Stimulated activated CD4-positive, alpha-beta T cell treated with anti-CD3 and anti-CD28 coated beads, Interleukin-15, amount 100 ng/mL, for 1 hour (primary cell): ENCODE results near the gene PRKAA2.
"Not testable (repeated sequence)": the region's sequence is repeated elsewhere in the genome, so short reads cannot be mapped to it uniquely, and the experiment has no call there.

ENCODE experiments used
- DNase-seq, 2 donors: peaks; one replicate each; pipeline ENCODE4 v3.0.0-alpha.2; 2020; ENCODE audit warnings: low read depth in 1 of 2, low spot score in 1 of 2

PRKAA2 gene

DNA sequence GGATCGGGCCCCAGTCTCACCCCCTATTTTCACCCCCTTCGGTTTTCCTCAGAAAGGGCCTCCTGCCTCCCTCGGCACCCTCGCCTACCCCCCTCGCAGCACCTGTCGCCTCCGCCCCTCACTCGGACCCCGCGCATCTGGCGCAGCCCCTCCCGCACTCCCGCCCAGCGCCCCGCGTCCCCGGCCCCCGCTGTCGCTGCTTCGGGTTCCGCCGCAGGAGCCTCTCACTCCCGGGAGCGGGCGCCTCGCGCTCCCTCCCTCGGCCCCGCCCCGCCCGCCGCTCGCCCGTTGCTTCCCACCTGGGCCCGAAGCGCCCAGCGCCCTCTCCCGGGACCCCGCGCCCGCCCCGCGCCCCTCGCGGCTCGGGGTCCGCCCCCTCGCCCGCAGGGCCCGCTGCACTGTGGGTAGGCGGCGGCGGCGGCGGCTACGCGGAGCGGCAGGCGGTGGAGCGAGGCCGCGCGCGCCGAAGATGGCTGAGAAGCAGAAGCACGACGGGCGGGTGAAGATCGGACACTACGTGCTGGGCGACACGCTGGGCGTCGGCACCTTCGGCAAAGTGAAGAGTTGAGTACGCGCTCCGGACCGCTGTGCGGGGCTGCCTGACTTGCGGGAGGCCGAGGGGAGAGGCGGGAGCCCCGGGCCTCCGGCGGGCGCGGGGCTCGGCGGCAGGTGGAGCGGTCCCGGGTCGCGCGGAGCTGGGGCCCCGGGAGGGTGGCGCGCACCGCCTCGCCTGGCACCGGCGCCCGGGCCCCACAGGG, at the start of gene PRKAA2:
TSS of gene PRKAA2 (plus strand) at position 396 of the 758 bp plus-strand sequence. CDS start at position 470, 74 bp downstream.
- DNase-seq: no peak

DNA sequence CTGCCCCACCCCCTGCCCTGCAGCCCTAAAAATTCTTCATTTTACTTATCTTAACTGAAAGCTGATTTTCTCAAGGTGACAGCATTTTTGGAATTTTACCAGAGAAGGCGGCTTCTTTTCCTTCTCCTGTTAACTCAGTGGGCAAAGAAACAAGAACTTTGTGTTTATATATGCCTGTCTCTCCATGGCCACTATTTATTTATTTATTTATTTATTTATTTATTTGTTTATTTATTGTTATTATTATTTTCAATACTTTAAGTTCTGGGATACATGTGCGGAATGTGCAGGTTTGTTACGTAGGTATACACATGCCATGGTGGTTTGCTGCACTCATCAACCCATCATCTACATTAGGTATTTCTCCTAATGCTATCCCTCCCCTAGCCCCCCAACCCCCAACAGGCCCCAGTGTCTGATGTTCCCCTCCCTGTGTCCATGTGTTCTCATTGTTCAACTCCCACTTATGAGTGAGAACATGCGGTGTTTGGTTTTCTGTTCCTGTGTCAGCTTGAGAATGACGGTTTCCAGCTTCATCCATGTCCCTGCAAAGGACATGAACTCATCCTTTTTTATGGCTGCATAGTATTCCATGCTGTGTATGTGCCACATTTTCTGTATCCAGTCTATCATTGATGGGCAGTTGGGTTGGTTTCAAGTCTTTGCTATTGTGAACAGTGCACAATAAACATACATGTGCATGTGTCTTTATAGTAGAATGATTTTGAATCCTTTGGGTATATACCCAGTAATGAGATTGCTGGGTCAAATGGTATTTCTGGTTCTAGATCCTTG, 49.5 kb upstream of the PRKAA2 start:
- not testable (repeated sequence) for DNase-seq

GRCh38 chr1:56610097-56610496, 35.0 kb upstream of the PRKAA2 start:
- DNase-seq: not testable (repeated sequence)

- DNase-seq: not testable (repeated sequence)
These were observed 34.3 kb upstream of the PRKAA2 start for GRCh38 chr1:56610770-56611169.

DNA sequence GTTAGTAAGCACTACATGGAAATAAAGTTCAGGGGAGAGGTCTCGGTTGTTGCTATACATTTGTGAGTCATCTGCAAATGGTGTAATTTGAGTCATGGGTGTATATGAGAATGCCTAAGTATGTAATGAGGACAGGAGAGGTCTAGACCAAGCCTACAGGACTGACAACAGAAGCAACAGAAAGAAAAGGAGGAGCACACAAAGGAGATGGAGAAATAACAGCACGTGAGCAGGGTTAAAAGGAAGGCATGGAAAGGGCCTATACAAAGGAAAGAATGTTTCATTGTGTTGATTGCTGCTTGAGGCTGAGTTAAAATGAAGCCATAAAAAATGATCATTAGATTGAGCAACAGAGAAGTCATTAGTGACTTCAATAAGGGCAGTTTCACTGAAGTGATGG, 28.0 kb upstream of the PRKAA2 start:
- no peak for DNase-seq

DNA sequence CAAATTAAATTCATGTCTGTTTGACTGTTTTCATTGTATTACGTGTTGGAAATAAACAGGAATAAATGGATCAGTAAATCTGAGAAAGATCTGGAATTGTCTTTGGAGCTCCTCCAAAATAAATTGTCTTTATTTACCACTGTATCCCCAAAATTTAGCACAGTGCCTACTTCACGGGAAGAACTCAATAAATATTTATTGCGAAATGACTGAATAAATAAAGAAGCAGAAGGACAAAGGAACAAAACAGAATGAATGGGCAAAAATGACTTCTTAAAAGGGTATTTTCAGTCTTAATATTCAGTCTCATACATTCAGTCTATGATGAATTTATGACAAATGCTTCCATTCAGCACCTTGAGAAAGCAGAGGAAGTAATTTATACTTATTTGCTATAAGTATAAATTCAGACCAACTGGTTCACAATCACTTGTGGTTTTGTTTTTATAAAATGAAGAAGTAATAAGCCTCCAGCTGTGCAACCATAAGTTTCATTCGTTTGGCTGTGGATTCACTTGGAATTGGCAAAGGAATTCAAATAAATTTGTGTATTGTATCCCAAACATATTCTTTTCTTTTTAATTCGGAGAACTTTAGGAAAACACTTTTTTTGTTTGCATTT, 19.2 kb upstream of the PRKAA2 start:
- no peak for DNase-seq

GRCh38 chr1:56626546-56626945, 18.6 kb upstream of the PRKAA2 start:
- no peak for DNase-seq

- no peak for DNase-seq
These were observed 18.0 kb upstream of the PRKAA2 start for GRCh38 chr1:56627019-56627635.

GRCh38 chr1:56627636-56628039, 17.5 kb upstream of the PRKAA2 start:
- no peak for DNase-seq

DNA sequence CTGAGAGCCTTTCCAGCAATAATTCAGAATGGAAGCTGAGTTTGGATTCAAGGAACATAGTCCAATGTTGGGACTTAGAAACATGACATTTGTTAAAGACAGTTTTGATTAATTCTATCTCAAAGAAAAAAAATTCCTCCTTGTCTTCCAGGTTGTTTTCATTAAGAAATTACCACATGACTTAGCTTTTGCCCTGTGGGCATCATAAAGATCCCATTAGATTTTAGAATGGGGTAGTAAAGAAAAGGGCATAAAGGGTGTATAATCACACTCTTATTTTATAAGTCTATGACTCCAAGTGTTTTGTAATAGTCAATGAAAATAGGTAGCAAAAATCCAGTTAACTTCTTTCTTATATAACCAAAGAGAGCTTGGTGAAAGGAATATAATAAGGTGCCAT, 14.3 kb upstream of the PRKAA2 start:
- DNase-seq: no peak

DNA sequence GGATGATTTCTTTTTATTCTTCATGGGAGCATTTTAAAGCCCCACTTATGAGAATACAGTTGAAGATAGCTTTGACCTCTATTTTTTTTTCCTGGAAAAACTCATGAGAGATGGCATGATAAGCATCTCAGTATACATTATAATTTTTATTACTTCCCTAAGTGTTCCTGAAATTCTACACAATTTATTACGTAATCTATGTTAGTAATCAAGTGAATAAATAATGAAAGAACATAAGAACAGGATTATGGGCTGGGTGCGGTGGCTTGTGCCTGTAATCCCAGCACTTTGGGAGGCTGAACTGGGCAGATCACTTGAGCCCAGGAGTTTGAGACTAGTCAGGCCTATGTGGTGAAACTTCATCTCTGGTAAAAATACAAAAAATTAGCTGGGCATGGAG, 13.2 kb upstream of the PRKAA2 start:
- no peak for DNase-seq

GRCh38 chr1:56634981-56635380, 10.1 kb upstream of the PRKAA2 start:
- DNase-seq: no peak

GRCh38 chr1:56638248-56638647, 6.9 kb upstream of the PRKAA2 start:
- DNase-seq: no peak

- DNase-seq: no peak
These were observed 5.9 kb upstream of the PRKAA2 start for GRCh38 chr1:56639211-56639610.

GRCh38 chr1:56643661-56644060, 1.5 kb upstream of the PRKAA2 start:
- no peak for DNase-seq

GRCh38 chr1:56644064-56644918, 823 bp upstream of the PRKAA2 start:
- DNase-seq: no peak

GRCh38 chr1:56645677-56646305, 677 bp downstream of the PRKAA2 start:
- no peak for DNase-seq

DNA sequence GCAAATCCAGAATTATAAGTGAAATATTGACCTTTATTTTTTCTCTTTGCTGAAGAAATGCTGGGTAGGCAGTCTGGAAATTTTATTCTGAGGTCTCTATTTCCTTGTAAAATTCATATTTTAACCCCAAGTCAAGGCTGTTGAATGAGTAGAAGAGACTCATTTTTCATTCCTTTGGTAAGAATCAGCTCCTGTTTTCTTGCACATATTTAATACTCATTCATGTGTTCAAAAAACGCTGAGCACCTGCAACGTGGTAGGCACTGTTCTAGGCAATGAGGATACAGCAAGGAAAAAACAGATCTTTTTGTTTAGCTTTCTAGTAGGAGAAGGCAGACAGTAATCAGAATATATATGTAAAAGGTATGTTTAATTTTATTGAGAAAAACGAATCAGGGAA, 1.5 kb downstream of the PRKAA2 start:
- no peak for DNase-seq

DNA sequence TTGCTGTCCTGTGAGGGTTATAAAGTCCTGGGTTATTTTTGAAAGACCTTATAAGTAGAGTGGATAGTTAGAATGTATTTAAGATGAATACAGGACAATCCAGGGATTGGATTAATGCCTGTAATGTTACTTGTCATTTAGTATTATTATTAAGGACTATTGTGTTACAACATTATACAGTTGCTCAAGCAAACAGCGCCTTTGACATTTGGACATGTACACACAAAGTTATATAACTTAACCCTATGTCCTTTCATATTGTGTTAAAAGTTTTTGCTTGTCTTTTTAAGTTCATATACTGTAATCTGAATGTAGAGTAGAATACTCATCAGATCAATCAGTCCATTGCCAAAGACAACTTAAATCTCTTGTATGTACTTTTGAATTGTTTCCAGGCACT, 2.0 kb downstream of the PRKAA2 start:
- DNase-seq: no peak

DNA sequence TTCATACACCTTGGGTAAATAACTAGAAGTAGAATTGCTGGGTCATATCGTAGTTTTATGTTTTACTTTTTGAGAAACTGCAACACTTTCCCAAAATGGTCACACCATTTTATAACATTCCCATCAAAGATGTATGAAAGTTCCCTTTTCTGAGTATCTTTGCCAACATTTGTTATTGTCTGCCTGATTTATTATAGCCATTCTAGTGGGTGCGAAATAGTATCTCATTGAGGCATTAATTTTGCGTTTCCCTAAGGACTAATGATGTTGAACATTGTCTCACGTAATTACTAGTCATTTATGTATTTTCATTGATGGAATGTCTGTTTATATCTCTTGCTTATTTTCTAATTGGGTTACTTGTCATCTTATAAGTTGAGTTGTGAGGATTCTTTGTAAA, 3.4 kb downstream of the PRKAA2 start:
- DNase-seq: no peak
